HepG2 (cell line): Measurements from ENCODE around the gene USP38. TPM values are rescaled to one million over a fixed set of nuclear protein-coding genes. Genes with fewer than 3 reads are reported as not detected.

Source experiments
- BORCS8-MEF2B ChIP-seq: sonication (generic); formaldehyde crosslinking; IDR thresholded peaks from 2 replicates; pipeline ENCODE4 v1.8.0; 2022; ENCODE audit warnings: mild to moderate bottlenecking, missing genetic modification reagents
- ERF ChIP-seq: IDR thresholded peaks from 2 replicates; pipeline ENCODE4 v1.6.1; 2018; ENCODE audit warnings: missing biosample characterization, missing genetic modification reagents
- GRHL1 ChIP-seq: sonication (generic); formaldehyde crosslinking; conservative IDR thresholded peaks from 2 replicates; pipeline ENCODE4 v1.8.0; 2022; ENCODE audit warnings: missing genetic modification reagents
- HINFP ChIP-seq: sonication (generic); formaldehyde crosslinking; IDR thresholded peaks from 2 replicates; pipeline ENCODE4 v1.4.0; 2020; ENCODE audit warnings: low read depth, mild to moderate bottlenecking, missing genetic modification reagents
- MAFG ChIP-seq: sonication (generic); formaldehyde crosslinking; IDR thresholded peaks from 2 replicates; pipeline ENCODE4 v1.5.1; 2020; ENCODE audit warnings: mild to moderate bottlenecking, missing genetic modification reagents
- MLX ChIP-seq: IDR thresholded peaks from 2 replicates; pipeline ENCODE4 v1.6.1; 2016
- PAF1 ChIP-seq: IDR thresholded peaks from 2 replicates; pipeline ENCODE4 v1.6.1; 2016; ENCODE audit warnings: missing genetic modification reagents, missing compliant biosample characterization
- PRMT3 ChIP-seq: sonication (generic); formaldehyde crosslinking; IDR thresholded peaks from 2 replicates; pipeline ENCODE4 v1.8.1; 2022; ENCODE audit warnings: low read depth, mild to moderate bottlenecking, moderate library complexity, missing genetic modification reagents, borderline replicate concordance
- RCOR2 ChIP-seq: IDR thresholded peaks from 2 replicates; pipeline ENCODE4 v1.6.1; 2016; ENCODE audit warnings: missing biosample characterization, missing genetic modification reagents
- ZNF17 ChIP-seq: sonication (generic); formaldehyde crosslinking; IDR thresholded peaks from 2 replicates; pipeline ENCODE4 v1.5.0; 2020; ENCODE audit warnings: mild to moderate bottlenecking, missing genetic modification reagents
- ZNF354B ChIP-seq: sonication (generic); formaldehyde crosslinking; IDR thresholded peaks from 2 replicates; pipeline ENCODE4 v1.8.0; 2022; ENCODE audit warnings: mild to moderate bottlenecking, missing genetic modification reagents
- ZNF547 ChIP-seq: sonication (generic); formaldehyde crosslinking; IDR thresholded peaks from 2 replicates; pipeline ENCODE4 v1.5.1; 2020; ENCODE audit warnings: mild to moderate bottlenecking, missing genetic modification reagents
- ZNF564 ChIP-seq: sonication (generic); formaldehyde crosslinking; IDR thresholded peaks from 2 replicates; pipeline ENCODE4 v1.8.1; 2023; ENCODE audit warnings: mild to moderate bottlenecking, missing genetic modification reagents
- ZNF629 ChIP-seq: sonication (generic); formaldehyde crosslinking; conservative IDR thresholded peaks from 2 replicates; pipeline ENCODE4 v1.5.0; 2020; ENCODE audit warnings: missing genetic modification reagents
- ZNF660 ChIP-seq: sonication (generic); formaldehyde crosslinking; IDR thresholded peaks from 2 replicates; pipeline ENCODE4 v1.5.1; 2020; ENCODE audit warnings: mild to moderate bottlenecking, low read depth, missing genetic modification reagents, borderline replicate concordance
- ZNF674 ChIP-seq: sonication (generic); formaldehyde crosslinking; IDR thresholded peaks from 2 replicates; pipeline ENCODE4 v1.5.0; 2020; ENCODE audit warnings: low read depth, mild to moderate bottlenecking, missing genetic modification reagents
- ZNF775 ChIP-seq: sonication (generic); formaldehyde crosslinking; IDR thresholded peaks from 2 replicates; pipeline ENCODE4 v1.4.0; 2020; ENCODE audit warnings: missing genetic modification reagents, mild to moderate bottlenecking, moderate library complexity, borderline replicate concordance
- ZNF878 ChIP-seq: sonication (generic); formaldehyde crosslinking; IDR thresholded peaks from 2 replicates; pipeline ENCODE4 v1.8.1; 2023; ENCODE audit warnings: mild to moderate bottlenecking, missing genetic modification reagents, moderate library complexity
- ZSCAN25 ChIP-seq: sonication (generic); formaldehyde crosslinking; IDR thresholded peaks from 2 replicates; pipeline ENCODE4 v1.8.0; 2022; ENCODE audit warnings: mild to moderate bottlenecking, missing genetic modification reagents
- ZSCAN31 ChIP-seq: sonication (generic); formaldehyde crosslinking; IDR thresholded peaks from 2 replicates; pipeline ENCODE4 v1.5.0; 2020; ENCODE audit warnings: low read depth, mild to moderate bottlenecking, missing genetic modification reagents
- polyA plus RNA-seq, 8 experiments: library from polyadenylated mRNA; depleted of rRNA in 3 of 8; stranded (reverse) in 7 of 8; unstranded in 1 of 8; fragments of >200 nt; fragmentation: Illumina TruSeq in 4 of 8; extraction: Trizol in 4 of 8; gene quantifications; 2 replicates each; pipeline versions ENCODE4 v1.2.1 to v1.2.3, GENCODE V29; 2011 to 2016; ENCODE audit warnings: low read depth in 4 of 8, missing spikeins in 1 of 8, mixed read lengths in 1 of 8; ENCODE audit not compliant: insufficient read depth in 1 of 8
- total RNA-seq, 5 experiments: library from RNA; depleted of rRNA; stranded (reverse); fragments of >200 nt; fragmentation: Illumina TruSeq; extraction: Trizol; gene quantifications; 2 replicates each; pipeline ENCODE4 v1.2.3, GENCODE V29; 2016; ENCODE audit warnings: low read depth in 1 of 5
- TF ChIP-seq, protein P1 (sequence below): sonication (generic); formaldehyde crosslinking; IDR thresholded peaks from 2 replicates; pipeline ENCODE4 v1.5.0; 2020; ENCODE audit warnings: missing genetic modification reagents
- TF ChIP-seq, protein P2 (sequence below): IDR thresholded peaks from 2 replicates; pipeline ENCODE4 v1.6.1; 2012; ENCODE audit warnings: low read depth, low read length, improper control_type of control experiment
- TF ChIP-seq, protein P3 (sequence below): sonication (generic); formaldehyde crosslinking; IDR thresholded peaks from 2 replicates; pipeline ENCODE4 v1.4.0; 2020; ENCODE audit warnings: missing genetic modification reagents

USP38 gene
- total and polyA plus RNA-seq, 2 of the 13 experiments (the other 11 are each of a cell fraction or from before 2014, with no cell fraction given), result 4.5 to 11.8 TPM

DNA sequence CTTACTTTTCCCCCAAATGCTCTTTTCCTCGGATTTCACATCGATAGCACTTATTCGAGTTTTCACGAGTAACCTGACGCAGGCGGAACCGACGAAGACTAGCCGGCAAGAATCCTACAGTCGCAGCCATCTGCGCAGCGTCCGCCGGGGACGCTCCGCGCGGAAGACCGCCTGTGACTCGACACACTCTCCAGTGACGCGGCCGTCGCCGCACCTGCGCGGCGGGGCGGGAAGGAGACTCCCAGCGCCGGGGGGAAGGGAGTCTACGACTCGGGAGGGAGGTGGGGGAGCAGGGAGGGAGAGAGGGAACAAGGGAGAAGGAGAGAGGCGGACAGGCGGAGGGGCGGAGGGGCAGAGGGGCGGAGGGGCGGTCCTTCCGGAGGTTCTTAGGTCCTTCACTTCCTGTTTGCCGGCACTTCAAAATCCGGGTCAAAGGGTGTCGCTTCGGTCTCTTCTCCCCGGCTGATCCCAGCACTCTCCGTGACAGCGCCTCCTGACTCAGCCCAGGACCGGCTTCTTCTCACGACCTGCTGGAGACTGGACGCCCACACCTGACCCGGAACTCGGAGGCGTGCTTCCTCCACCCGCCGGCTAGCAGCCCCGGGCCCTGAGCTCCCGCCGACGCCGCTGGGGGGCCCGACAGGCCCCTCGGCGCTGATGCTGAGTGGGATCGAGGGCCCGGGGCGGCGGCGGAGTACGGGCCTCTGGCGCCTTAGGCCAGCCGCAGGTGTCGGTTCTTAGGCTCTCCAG is at the start of gene USP38 (continued):
- TF ChIP-seq, protein P1, sequence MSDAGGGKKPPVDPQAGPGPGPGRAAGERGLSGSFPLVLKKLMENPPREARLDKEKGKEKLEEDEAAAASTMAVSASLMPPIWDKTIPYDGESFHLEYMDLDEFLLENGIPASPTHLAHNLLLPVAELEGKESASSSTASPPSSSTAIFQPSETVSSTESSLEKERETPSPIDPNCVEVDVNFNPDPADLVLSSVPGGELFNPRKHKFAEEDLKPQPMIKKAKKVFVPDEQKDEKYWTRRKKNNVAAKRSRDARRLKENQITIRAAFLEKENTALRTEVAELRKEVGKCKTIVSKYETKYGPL (CRISPR knock-in tag), result peak; percentile 50; the same call in 1 of the 2 replicates
- TF ChIP-seq ZSCAN25 (CRISPR knock-in tag) (0 out of 2 replicates have a peak, but pooled peaks have one; percentile 59), HINFP (CRISPR knock-in tag) (peak; percentile 98), PRMT3 (CRISPR knock-in tag) (peak; percentile 48; the same call in 1 of the 2 replicates), ERF (CRISPR knock-in tag) (no peak), MLX (no peak), ZNF674 (no peak), ZSCAN31 (CRISPR knock-in tag) (no peak), ZNF564 (no peak), ZNF629 (CRISPR knock-in tag) (peak; percentile 41; the same call in 1 of the 2 replicates), ZNF660 (CRISPR knock-in tag) (no peak), ZNF354B (CRISPR knock-in tag) (no peak), ZNF775 (CRISPR knock-in tag) (no peak), ZNF547 (0 out of 2 replicates have a peak, but pooled peaks have one; percentile 65), BORCS8-MEF2B (CRISPR knock-in tag) (0 out of 2 replicates have a peak, but pooled peaks have one; percentile 50), ZNF17 (no peak), ZNF878 (no peak), PAF1 (CRISPR knock-in tag) (no peak), MAFG (CRISPR knock-in tag) (no peak), GRHL1 (CRISPR knock-in tag) (no peak), RCOR2 (CRISPR knock-in tag) (no peak)
- TF ChIP-seq, protein P2, sequence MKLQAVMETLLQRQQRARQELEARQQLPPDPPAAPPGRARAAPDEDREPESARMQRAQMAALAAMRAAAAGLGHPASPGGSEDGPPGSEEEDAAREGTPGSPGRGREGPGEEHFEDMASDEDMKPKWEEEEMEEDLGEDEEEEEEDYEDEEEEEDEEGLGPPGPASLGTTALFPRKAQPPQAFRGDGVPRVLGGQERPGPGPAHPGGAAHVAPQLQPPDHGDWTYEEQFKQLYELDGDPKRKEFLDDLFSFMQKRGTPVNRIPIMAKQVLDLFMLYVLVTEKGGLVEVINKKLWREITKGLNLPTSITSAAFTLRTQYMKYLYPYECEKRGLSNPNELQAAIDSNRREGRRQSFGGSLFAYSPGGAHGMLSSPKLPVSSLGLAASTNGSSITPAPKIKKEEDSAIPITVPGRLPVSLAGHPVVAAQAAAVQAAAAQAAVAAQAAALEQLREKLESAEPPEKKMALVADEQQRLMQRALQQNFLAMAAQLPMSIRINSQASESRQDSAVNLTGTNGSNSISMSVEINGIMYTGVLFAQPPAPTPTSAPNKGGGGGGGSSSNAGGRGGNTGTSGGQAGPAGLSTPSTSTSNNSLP, result no peak
- TF ChIP-seq, protein P3, sequence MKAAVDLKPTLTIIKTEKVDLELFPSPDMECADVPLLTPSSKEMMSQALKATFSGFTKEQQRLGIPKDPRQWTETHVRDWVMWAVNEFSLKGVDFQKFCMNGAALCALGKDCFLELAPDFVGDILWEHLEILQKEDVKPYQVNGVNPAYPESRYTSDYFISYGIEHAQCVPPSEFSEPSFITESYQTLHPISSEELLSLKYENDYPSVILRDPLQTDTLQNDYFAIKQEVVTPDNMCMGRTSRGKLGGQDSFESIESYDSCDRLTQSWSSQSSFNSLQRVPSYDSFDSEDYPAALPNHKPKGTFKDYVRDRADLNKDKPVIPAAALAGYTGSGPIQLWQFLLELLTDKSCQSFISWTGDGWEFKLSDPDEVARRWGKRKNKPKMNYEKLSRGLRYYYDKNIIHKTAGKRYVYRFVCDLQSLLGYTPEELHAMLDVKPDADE (CRISPR knock-in tag), result no peak
